WTC11 (cell line): ENCODE measurements around the gene SGSM2. TPM values are rescaled to one million over a fixed set of nuclear protein-coding genes. Genes with fewer than 3 reads are reported as not detected.
A peak's percentile ranks its signal among the peaks of the same experiment; 100 is the strongest.

ENCODE experiments used
- ATAC-seq: fragments of 200-7000 bp; cut with Tn5 transposase; 2 replicates; pipeline ENCODE4 v1.10.0; 2021; ENCODE audit warnings: mild to moderate bottlenecking, moderate library complexity
- CTCF ChIA-PET: fragments of 300-600 bp; sonication (Branson Sonifier 250); formaldehyde crosslinking; loops from one replicate; lab custom pipeline; 2021; ENCODE audit warnings: antibody characterized with exemption; lab: Charles Lee
- POLR2A ChIA-PET: fragments of 350-600 bp; sonication (Branson Sonifier 250); formaldehyde crosslinking; loops from one replicate; lab custom pipeline; 2021; ENCODE audit warnings: antibody characterized with exemption; lab: Charles Lee
- DNase-seq: peaks from one replicate; pipeline ENCODE4 v3.0.0; 2021; ENCODE audit warnings: low spot score
- H3K27ac Mint-ChIP-seq: 2 replicates; pipeline ENCODE4 v1.8.0; 2021; ENCODE audit warnings: mixed read lengths
- H3K27me3 Mint-ChIP-seq: 2 replicates; pipeline ENCODE4 v1.8.0; 2021; ENCODE audit warnings: low read depth, mild to moderate bottlenecking, moderate library complexity, mixed read lengths
- H3K36me3 Mint-ChIP-seq: 2 replicates; pipeline ENCODE4 v1.8.0; 2021; ENCODE audit warnings: mixed read lengths
- H3K4me1 Mint-ChIP-seq: 2 replicates; pipeline ENCODE4 v1.8.0; 2022; ENCODE audit warnings: mixed read lengths
- H3K4me3 Mint-ChIP-seq: 2 replicates; pipeline ENCODE4 v1.8.0; 2021; ENCODE audit warnings: mild to moderate bottlenecking, moderate library complexity, mixed read lengths
- H3K9me3 Mint-ChIP-seq: 2 replicates; pipeline ENCODE4 v1.8.0; 2021; ENCODE audit warnings: mixed read lengths
- AFF4 ChIP-seq: sonication (generic); formaldehyde crosslinking; IDR thresholded peaks from 2 replicates; pipeline ENCODE4 v1.8.1; 2023; ENCODE audit warnings: mild to moderate bottlenecking, missing genetic modification reagents, borderline replicate concordance
- AR ChIP-seq: fragments of 250-450 bp; sonication (Bioruptor Pico); IDR thresholded peaks from 2 replicates; pipeline ENCODE4 v1.9.0; 2021; ENCODE audit warnings: mild to moderate bottlenecking
- ATF1 ChIP-seq: sonication (generic); formaldehyde crosslinking; IDR thresholded peaks from 2 replicates; pipeline ENCODE4 v1.8.1; 2023; ENCODE audit warnings: mild to moderate bottlenecking, moderate library complexity, missing genetic modification reagents
- ELF4 ChIP-seq: sonication (generic); formaldehyde crosslinking; IDR thresholded peaks from 2 replicates; pipeline ENCODE4 v1.8.1; 2022; ENCODE audit warnings: low read depth, mild to moderate bottlenecking, moderate library complexity, missing genetic modification reagents
- ETV6 ChIP-seq: sonication (generic); formaldehyde crosslinking; IDR thresholded peaks from 2 replicates; pipeline ENCODE4 v1.8.1; 2022; ENCODE audit warnings: mild to moderate bottlenecking, missing genetic modification reagents
- FOXK1 ChIP-seq: sonication (generic); formaldehyde crosslinking; IDR thresholded peaks from 2 replicates; pipeline ENCODE4 v1.8.0; 2022; ENCODE audit warnings: mild to moderate bottlenecking, moderate library complexity, missing genetic modification reagents
- GABPB1 ChIP-seq: sonication (generic); formaldehyde crosslinking; IDR thresholded peaks from 2 replicates; pipeline ENCODE4 v1.8.1; 2023; ENCODE audit warnings: mild to moderate bottlenecking, missing genetic modification reagents
- JAZF1 ChIP-seq: fragments of 250-450 bp; sonication (Bioruptor Pico); IDR thresholded peaks from 2 replicates; pipeline ENCODE4 v1.9.0; 2021; ENCODE audit warnings: moderate library complexity, mild to moderate bottlenecking, inconsistent platforms
- KAT7 ChIP-seq: sonication (generic); formaldehyde crosslinking; IDR thresholded peaks from 2 replicates; pipeline ENCODE4 v1.8.1; 2023; ENCODE audit warnings: missing genetic modification reagents, mild to moderate bottlenecking, borderline replicate concordance
- MYBL2 ChIP-seq: sonication (generic); formaldehyde crosslinking; IDR thresholded peaks from 2 replicates; pipeline ENCODE4 v1.8.1; 2023; ENCODE audit warnings: mild to moderate bottlenecking, moderate library complexity, missing genetic modification reagents
- RORB ChIP-seq: fragments of 250-450 bp; sonication (Bioruptor Pico); IDR thresholded peaks from 2 replicates; pipeline ENCODE4 v1.9.0; 2021; ENCODE audit warnings: mild to moderate bottlenecking
- SMAD3 ChIP-seq: sonication (generic); formaldehyde crosslinking; IDR thresholded peaks from 2 replicates; pipeline ENCODE4 v1.8.0; 2022; ENCODE audit warnings: missing genetic modification reagents, mild to moderate bottlenecking, borderline replicate concordance
- SP1 ChIP-seq: sonication (generic); formaldehyde crosslinking; conservative IDR thresholded peaks from 2 replicates; pipeline ENCODE4 v1.8.1; 2022; ENCODE audit warnings: missing genetic modification reagents
- TCF7 ChIP-seq: sonication (generic); formaldehyde crosslinking; IDR thresholded peaks from 2 replicates; pipeline ENCODE4 v1.8.0; 2022; ENCODE audit warnings: mild to moderate bottlenecking, low read depth, missing genetic modification reagents, moderate library complexity
- ZNF138 ChIP-seq: sonication (generic); formaldehyde crosslinking; conservative IDR thresholded peaks from 2 replicates; pipeline ENCODE4 v1.8.1; 2022; ENCODE audit warnings: mild to moderate bottlenecking, moderate library complexity, missing genetic modification reagents
- ZNF219 ChIP-seq: sonication (generic); formaldehyde crosslinking; IDR thresholded peaks from 2 replicates; pipeline ENCODE4 v1.8.0; 2023; ENCODE audit warnings: missing genetic modification reagents, mild to moderate bottlenecking, borderline replicate concordance
- ZNF532 ChIP-seq: fragments of 250-450 bp; sonication (Bioruptor Pico); IDR thresholded peaks from 2 replicates; pipeline ENCODE4 v1.9.0; 2021; ENCODE audit warnings: mild to moderate bottlenecking, borderline replicate concordance
- total RNA-seq: library from RNA; stranded (reverse); gene quantifications from 3 replicates; pipeline ENCODE4 v1.2.3, GENCODE V29; 2021
- TF ChIP-seq, protein P1 (sequence below): sonication (generic); formaldehyde crosslinking; IDR thresholded peaks from 2 replicates; pipeline ENCODE4 v1.8.1; 2023; ENCODE audit warnings: mild to moderate bottlenecking, moderate library complexity, missing genetic modification reagents
- TF ChIP-seq, protein P2 (sequence below): fragments of 250-450 bp; sonication (Bioruptor Pico); IDR thresholded peaks from 2 replicates; pipeline ENCODE4 v2.1.2; 2022; ENCODE audit warnings: mild to moderate bottlenecking, moderate library complexity
- TF ChIP-seq, protein P3 (sequence below): sonication (generic); formaldehyde crosslinking; IDR thresholded peaks from 2 replicates; pipeline ENCODE4 v1.8.1; 2023; ENCODE audit warnings: mild to moderate bottlenecking, missing genetic modification reagents, moderate library complexity

Gene SGSM2
- total RNA-seq, 1 experiment from 2014 or later, result 50.3 TPM

DNA sequence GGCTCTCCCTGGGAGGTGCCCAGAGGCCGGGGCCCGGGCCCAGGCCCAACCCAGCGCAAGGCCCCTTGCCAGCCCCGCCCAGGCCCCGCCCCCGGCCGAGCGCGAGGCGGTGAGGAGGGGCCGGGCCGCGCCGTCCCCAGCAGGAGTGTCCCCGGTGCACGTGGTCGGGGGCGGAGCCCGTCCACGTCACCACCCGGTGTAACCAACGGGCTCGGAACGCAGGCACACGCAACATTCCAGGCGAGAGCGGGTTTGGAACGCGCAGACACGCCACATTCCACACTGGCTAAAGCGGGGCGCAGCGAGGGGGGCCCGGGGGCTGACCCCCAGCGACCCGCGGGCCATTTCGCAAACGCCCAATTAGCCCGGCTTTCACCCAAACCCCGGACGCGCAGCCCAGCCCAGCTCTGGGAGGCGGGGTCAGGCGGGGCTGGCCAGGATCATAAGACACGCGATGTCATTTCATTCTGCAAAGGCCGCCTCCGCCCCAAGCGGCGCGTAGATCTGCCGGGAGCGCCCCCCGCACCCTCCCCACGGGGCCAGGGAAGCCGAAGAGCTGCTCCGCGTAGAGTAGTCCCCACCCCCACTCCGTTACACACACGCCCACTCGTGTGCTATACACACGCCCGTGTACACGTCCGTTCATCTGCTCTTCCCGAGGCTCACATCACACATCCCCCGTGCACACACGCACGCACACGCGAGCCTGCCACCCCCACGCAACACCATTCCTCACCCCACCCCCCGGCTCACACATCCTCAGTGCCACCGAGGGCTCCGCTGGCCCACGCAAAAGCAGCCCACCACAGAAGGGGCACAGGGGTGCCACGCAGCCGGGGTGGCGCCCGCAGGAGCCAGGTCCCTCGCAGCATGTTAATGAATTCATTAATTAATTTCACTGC, 62.5 kb downstream of the SGSM2 start:
- no peaks in the 10 kb centered on the region for H3K36me3 Mint-ChIP-seq
- ChIA-PET CTCF (interaction anchor here (0.6 to 7.0 kb wide), 7 partner anchors 12 to 52 kb away, joined by 3 to 60 read pairs (median 4); no protein-coding TSS in a partner anchor), POLR2A (interaction anchor here (1.1 to 2.8 kb wide), 5 partner anchors 13 to 63 kb away, joined by 5 to 12 read pairs (median 6); partner anchors contain the start of genes SGSM2 and TSR1)
- H3K4me1 Mint-ChIP-seq, result peaks cover 37% of the 10 kb centered on the region
- DNase-seq, result peak; percentile 96
- H3K27me3 Mint-ChIP-seq, result 0 out of 2 replicates have a peak, but pooled peaks cover 5% of the 10 kb centered on the region
- ATAC-seq, result peak; percentile 57
- no peaks in the 10 kb centered on the region for H3K9me3 Mint-ChIP-seq
- H3K4me3 Mint-ChIP-seq, result peak overlapping the region; percentile 95
- H3K27ac Mint-ChIP-seq, result peak overlapping the region; percentile 100
- TF ChIP-seq RORB (CRISPR knock-in tag), result no peak
- TF ChIP-seq AR (CRISPR knock-in tag), result no peak; the same call in 1 of the 2 replicates
- no peak for TF ChIP-seq TCF7 (CRISPR knock-in tag)
- TF ChIP-seq, protein P1, sequence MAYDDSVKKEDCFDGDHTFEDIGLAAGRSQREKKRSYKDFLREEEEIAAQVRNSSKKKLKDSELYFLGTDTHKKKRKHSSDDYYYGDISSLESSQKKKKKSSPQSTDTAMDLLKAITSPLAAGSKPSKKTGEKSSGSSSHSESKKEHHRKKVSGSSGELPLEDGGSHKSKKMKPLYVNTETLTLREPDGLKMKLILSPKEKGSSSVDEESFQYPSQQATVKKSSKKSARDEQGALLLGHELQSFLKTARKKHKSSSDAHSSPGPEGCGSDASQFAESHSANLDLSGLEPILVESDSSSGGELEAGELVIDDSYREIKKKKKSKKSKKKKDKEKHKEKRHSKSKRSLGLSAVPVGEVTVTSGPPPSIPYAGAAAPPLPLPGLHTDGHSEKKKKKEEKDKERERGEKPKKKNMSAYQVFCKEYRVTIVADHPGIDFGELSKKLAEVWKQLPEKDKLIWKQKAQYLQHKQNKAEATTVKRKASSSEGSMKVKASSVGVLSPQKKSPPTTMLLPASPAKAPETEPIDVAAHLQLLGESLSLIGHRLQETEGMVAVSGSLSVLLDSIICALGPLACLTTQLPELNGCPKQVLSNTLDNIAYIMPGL (CRISPR knock-in tag), result no peak
- TF ChIP-seq, protein P2, sequence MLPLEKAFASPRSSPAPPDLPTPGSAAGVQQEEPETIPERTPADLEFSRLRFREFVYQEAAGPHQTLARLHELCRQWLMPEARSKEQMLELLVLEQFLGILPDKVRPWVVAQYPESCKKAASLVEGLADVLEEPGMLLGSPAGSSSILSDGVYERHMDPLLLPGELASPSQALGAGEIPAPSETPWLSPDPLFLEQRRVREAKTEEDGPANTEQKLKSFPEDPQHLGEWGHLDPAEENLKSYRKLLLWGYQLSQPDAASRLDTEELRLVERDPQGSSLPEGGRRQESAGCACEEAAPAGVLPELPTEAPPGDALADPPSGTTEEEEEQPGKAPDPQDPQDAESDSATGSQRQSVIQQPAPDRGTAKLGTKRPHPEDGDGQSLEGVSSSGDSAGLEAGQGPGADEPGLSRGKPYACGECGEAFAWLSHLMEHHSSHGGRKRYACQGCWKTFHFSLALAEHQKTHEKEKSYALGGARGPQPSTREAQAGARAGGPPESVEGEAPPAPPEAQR, result no peak
- no peak for TF ChIP-seq SMAD3 (CRISPR knock-in tag)
- no peak for TF ChIP-seq MYBL2 (CRISPR knock-in tag)
- TF ChIP-seq ZNF532, result no peak
- peak; percentile 98 for TF ChIP-seq FOXK1 (CRISPR knock-in tag)
- no peak for TF ChIP-seq ETV6 (CRISPR knock-in tag)
- TF ChIP-seq AFF4 (CRISPR knock-in tag), result no peak
- no peak for TF ChIP-seq ZNF138 (CRISPR knock-in tag)
- TF ChIP-seq ZNF219 (CRISPR knock-in tag), result 0 out of 2 replicates have a peak, but pooled peaks have one; percentile 39
- TF ChIP-seq SP1 (CRISPR knock-in tag), result peak; percentile 97
- TF ChIP-seq ELF4, result no peak
- TF ChIP-seq GABPB1 (CRISPR knock-in tag), result peak; percentile 80
- TF ChIP-seq KAT7 (CRISPR knock-in tag), result peak; percentile 56; the same call in 1 of the 2 replicates
- no peak for TF ChIP-seq ATF1 (CRISPR knock-in tag)
- TF ChIP-seq, protein P3, sequence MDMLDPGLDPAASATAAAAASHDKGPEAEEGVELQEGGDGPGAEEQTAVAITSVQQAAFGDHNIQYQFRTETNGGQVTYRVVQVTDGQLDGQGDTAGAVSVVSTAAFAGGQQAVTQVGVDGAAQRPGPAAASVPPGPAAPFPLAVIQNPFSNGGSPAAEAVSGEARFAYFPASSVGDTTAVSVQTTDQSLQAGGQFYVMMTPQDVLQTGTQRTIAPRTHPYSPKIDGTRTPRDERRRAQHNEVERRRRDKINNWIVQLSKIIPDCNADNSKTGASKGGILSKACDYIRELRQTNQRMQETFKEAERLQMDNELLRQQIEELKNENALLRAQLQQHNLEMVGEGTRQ (CRISPR knock-in tag), result peak; percentile 88
- TF ChIP-seq JAZF1 (CRISPR knock-in tag), result no peak
